GM20000 (cell line): ENCODE measurements around the gene VSX2.

ENCODE experiments used
- DNase-seq: peaks from one replicate; pipeline ENCODE4 v3.0.0; 2012; ENCODE audit warnings: low spot score
- CTCF ChIP-seq: IDR thresholded peaks from 2 replicates; pipeline ENCODE4 v1.5.1; 2012; ENCODE audit warnings: mild to moderate bottlenecking, control low read depth; ENCODE audit errors: extremely low read depth, missing control alignments

VSX2 gene

GRCh38 chr14:74216671-74217070, 22.6 kb upstream of the VSX2 start:
- DNase-seq = no peak
- TF ChIP-seq CTCF = no peak

GRCh38 chr14:74217672-74218448, 21.4 kb upstream of the VSX2 start:
- TF ChIP-seq CTCF = peak; percentile 98
- DNase-seq = peak; percentile 88

GRCh38 chr14:74218462-74218861, 20.8 kb upstream of the VSX2 start:
- DNase-seq = no peak
- TF ChIP-seq CTCF = no peak

- no peak for DNase-seq
- no peak for TF ChIP-seq CTCF
These were observed 19.7 kb upstream of the VSX2 start for GRCh38 chr14:74219277-74220205.

- no peak for DNase-seq
- no peak for TF ChIP-seq CTCF
These were observed 18.3 kb upstream of the VSX2 start for GRCh38 chr14:74220991-74221390.

- TF ChIP-seq CTCF = no peak
- no peak for DNase-seq
These were observed 17.5 kb upstream of the VSX2 start for GRCh38 chr14:74221741-74222140.

GRCh38 chr14:74223016-74223415, 16.2 kb upstream of the VSX2 start:
- DNase-seq = no peak
- no peak for TF ChIP-seq CTCF
